Measurements from ENCODE around the gene IPPK. TPM values are rescaled to one million over a fixed set of nuclear protein-coding genes. Genes with fewer than 3 reads are reported as not detected.

The IPPK gene
- total and polyA plus RNA-seq, 2 donors (not counting 1 experiment from before 2014, with no cell fraction given): 11.1 to 16.4 TPM

DNA sequence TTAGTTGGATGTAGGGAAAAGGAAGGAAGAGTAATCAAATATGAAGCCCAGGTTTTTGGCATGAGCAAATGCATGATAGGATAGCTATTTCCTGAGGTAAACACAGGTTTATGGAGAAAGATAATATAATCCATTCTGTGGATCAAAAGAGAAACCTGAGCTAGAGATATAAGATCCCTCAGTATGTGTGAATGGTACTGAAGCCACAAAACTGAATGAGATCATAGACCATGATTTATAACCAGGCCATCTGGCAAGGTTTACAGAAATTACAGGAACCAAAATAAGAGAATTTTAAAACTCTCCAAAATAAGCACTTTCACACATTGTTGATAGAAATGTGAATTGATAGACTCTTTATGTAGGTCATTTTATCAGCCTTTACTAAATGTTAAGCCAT is 105.4 kb downstream of the IPPK start:
- Histone ChIP-seq H3K4me1 (ENCODE audit: control insufficient read depth, extremely low read depth, insufficient read depth, low read length) (peaks cover 8% of the 10 kb centered on the region), H3K9ac (ENCODE audit: insufficient read depth, low read length) (no peak overlapping the region), H3K79me2 (ENCODE audit: control insufficient read depth, insufficient read depth, low read length) (no peaks in the 10 kb centered on the region), H3K4me3 (replicated peaks in 1 of 4; ENCODE audit: control extremely low read depth in 1 of 4, insufficient read depth in 1 of 4, low read depth in 3 of 4, low read length in 4 of 4) (no peak overlapping the region), H2AFZ (ENCODE audit: low read length) (no peak overlapping the region), H3K27ac (ENCODE audit: insufficient read depth, low read length) (no peak overlapping the region), H3K36me3 (ENCODE audit: control insufficient read depth, insufficient read depth, low read length) (no peaks in the 10 kb centered on the region), H3K9me3 (ENCODE audit: control insufficient read depth, insufficient read depth, low read depth, low read length) (no peaks in the 10 kb centered on the region), H3K27me3 (ENCODE audit: control insufficient read depth, insufficient read depth, low read length) (no peaks in the 10 kb centered on the region), H4K20me1 (ENCODE audit: control insufficient read depth, extremely low read depth, insufficient read depth, low read length) (no peaks in the 10 kb centered on the region), H3K4me2 (ENCODE audit: extremely low read depth, insufficient read depth, low read length) (no peak overlapping the region)
- TF ChIP-seq, protein P1, sequence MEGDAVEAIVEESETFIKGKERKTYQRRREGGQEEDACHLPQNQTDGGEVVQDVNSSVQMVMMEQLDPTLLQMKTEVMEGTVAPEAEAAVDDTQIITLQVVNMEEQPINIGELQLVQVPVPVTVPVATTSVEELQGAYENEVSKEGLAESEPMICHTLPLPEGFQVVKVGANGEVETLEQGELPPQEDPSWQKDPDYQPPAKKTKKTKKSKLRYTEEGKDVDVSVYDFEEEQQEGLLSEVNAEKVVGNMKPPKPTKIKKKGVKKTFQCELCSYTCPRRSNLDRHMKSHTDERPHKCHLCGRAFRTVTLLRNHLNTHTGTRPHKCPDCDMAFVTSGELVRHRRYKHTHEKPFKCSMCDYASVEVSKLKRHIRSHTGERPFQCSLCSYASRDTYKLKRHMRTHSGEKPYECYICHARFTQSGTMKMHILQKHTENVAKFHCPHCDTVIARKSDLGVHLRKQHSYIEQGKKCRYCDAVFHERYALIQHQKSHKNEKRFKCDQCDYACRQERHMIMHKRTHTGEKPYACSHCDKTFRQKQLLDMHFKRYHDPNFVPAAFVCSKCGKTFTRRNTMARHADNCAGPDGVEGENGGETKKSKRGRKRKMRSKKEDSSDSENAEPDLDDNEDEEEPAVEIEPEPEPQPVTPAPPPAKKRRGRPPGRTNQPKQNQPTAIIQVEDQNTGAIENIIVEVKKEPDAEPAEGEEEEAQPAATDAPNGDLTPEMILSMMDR (conservative IDR thresholded peaks at IDR 0.05 in 1 of 2, IDR thresholded peaks at IDR 0.05 in 1 of 2; ENCODE audit: low read depth in 1 of 2, low read length in 2 of 2): no peak
- no peak for TF ChIP-seq EZH2 (IDR thresholded peaks at IDR 0.05; ENCODE audit: low read length, missing control alignments)
- peak; percentile 56 to 92 for DNase-seq (ENCODE audit: low read depth in 2 of 2)

Other genes starting within 250 kb of the IPPK start
- gene OMD, start 245.7 kb downstream of the IPPK start, total RNA-seq: under 0.01 and 0.17 TPM in 2 replicates
- gene OMD, start 245.7 kb downstream of the IPPK start, polyA plus RNA-seq: 0.07 TPM in 2 replicates
- 10.4 and 10.5 TPM in 2 replicates for gene ASPN, start 187.6 kb downstream of the IPPK start, total RNA-seq
- 4.1 and 5.5 TPM in 2 replicates for gene ASPN, start 187.6 kb downstream of the IPPK start, polyA plus RNA-seq
- 6.8 and 10.0 TPM in 2 replicates for gene ECM2, start 134.1 kb downstream of the IPPK start, total RNA-seq
- gene ECM2, start 134.1 kb downstream of the IPPK start, polyA plus RNA-seq: 2.3 and 17.2 TPM in 2 replicates
- gene BICD2, start 94.7 kb upstream of the IPPK start, total RNA-seq: 32.9 and 35.8 TPM in 2 replicates
- 9.1 and 10.6 TPM in 2 replicates for gene BICD2, start 94.7 kb upstream of the IPPK start, polyA plus RNA-seq
- gene ZNF484, start 207.9 kb upstream of the IPPK start, total RNA-seq: 13.1 and 15.4 TPM in 2 replicates
- gene ZNF484, start 207.9 kb upstream of the IPPK start, polyA plus RNA-seq: 3.8 and 5.7 TPM in 2 replicates

Measured in fibroblast of lung (primary cell).